Stimulated activated naive CD8-positive, alpha-beta T cell treated with anti-CD3 and anti-CD28 coated beads, Interleukin-15, Interleukin-2, amounts not matched to agents 100 ng/mL and 50 ng/mL, for 24 hours (primary cell): Measurements from ENCODE around the gene CENPVL3.
"Not testable (repeated sequence)": the region's sequence is repeated elsewhere in the genome, so short reads cannot be mapped to it uniquely, and the experiment has no call there.

ENCODE experiments used
- H3K27ac Mint-ChIP-seq: one replicate; pipeline ENCODE4 v1.8.0; 2021; ENCODE audit warnings: mild to moderate bottlenecking, mixed read lengths
- H3K27me3 Mint-ChIP-seq: one replicate; pipeline ENCODE4 v1.8.0; 2021; ENCODE audit warnings: mixed read lengths
- H3K36me3 Mint-ChIP-seq: one replicate; pipeline ENCODE4 v1.8.0; 2021; ENCODE audit warnings: low read depth, mixed read lengths
- H3K4me1 Mint-ChIP-seq: one replicate; pipeline ENCODE4 v1.8.0; 2021; ENCODE audit warnings: low read depth, mixed read lengths
- H3K4me3 Mint-ChIP-seq: one replicate; pipeline ENCODE4 v1.8.0; 2021; ENCODE audit warnings: mild to moderate bottlenecking, mixed read lengths
- H3K9me3 Mint-ChIP-seq: one replicate; pipeline ENCODE4 v1.8.0; 2021; ENCODE audit warnings: mixed read lengths

CENPVL3 gene

DNA sequence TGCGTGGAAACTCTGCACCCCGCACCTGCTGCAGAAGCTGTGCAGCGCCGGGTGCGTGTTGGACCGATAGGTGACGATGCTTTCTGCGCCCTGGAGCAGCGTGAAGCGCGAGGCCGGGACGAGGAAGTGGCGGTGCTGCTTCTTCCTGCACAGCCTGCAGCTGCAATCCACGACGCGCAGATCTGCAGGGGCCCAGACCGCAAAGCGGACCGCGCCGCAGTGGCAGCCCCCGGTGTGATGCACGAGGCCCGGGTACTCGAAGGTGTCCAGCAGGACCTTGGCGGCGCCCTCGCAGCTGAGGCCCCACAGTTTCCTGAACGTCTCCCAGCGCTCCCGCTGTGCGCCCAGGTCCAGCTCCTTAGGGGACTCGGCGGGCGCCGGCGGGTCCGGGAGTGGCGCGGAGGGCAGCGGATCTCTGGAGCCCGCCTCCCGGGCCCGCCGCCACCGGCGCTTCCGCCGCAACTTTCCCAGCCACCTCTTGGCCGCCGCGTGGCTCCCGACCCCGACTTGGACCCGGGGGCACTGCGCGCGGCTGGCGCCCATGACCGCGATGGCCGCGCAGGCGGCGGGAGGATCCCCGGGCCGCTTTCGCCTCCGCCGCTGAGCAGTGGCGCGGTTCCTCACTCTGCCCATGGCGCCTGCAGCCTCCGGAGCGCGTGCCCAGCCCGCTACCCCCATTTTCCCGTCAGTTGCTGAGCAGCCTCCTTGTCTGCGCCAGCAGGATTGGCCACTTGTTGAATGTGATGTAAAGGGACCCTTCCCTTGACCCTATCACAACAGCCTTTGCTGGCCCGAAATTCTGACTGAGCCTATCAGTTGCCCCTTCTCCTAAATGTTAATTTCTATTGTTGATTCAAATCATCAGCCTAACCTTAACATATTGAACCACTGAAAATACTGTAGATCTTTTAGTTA, at the start of gene CENPVL3:
CENPVL3 (minus strand) TSS at position 672 of the 915 bp plus-strand sequence; CDS start at position 633, 39 bp downstream.
- not testable (repeated sequence) for H3K9me3 Mint-ChIP-seq, H3K4me1 Mint-ChIP-seq, H3K36me3 Mint-ChIP-seq, H3K27ac Mint-ChIP-seq
- peak within 1 kb of the TSS; percentile 67 for H3K4me3 Mint-ChIP-seq
- H3K27me3 Mint-ChIP-seq, result peaks cover 43% of the 10 kb centered on the region

DNA sequence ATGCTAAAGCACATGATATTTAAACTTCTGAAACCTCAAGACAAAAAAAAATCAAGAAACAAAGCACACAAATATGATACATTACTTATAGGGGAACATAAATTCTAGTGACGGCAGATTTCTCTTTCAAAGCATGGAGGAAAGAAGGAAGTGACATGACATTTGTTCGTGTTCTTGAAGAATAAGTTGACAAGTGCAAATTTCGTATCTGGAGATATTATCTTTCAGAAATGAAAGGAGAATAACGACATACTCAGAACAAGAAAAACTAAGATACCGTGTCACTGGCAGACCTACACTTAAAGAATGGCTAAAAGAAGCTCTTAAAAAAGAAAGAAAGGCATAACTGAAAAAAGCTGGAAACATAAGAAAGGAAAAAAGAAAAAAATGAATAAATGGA, 47.3 kb upstream of the CENPVL3 start:
- no peak overlapping the region for H3K4me3 Mint-ChIP-seq
- no peaks in the 10 kb centered on the region for H3K9me3 Mint-ChIP-seq
- H3K4me1 Mint-ChIP-seq, result peaks cover 5% of the 10 kb centered on the region
- no peak overlapping the region for H3K27ac Mint-ChIP-seq
- no peaks in the 10 kb centered on the region for H3K36me3 Mint-ChIP-seq
- H3K27me3 Mint-ChIP-seq, result peaks cover 10% of the 10 kb centered on the region

DNA sequence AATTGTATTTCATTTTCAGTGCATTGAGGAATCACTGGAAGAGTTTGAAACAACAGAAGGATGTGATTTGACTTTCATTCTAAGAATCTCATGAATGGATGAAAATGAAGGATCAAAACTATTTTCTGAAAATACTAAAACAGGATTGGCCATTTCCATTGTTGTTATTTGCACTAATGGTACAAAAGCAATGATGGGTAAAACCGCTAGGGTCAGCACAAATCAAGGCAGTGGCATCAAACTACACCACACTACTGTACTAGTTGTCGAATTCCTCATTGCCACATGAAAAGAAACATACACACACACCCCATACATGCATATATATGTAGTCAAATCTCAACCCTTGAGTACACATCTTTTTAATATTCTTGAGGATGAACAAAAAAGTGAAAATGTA, 24.7 kb upstream of the CENPVL3 start:
- H3K36me3 Mint-ChIP-seq, result no peaks in the 10 kb centered on the region
- peaks cover 15% of the 10 kb centered on the region for H3K27me3 Mint-ChIP-seq
- no peak overlapping the region for H3K27ac Mint-ChIP-seq
- H3K4me3 Mint-ChIP-seq, result no peak overlapping the region
- no peaks in the 10 kb centered on the region for H3K9me3 Mint-ChIP-seq
- no peaks in the 10 kb centered on the region for H3K4me1 Mint-ChIP-seq

DNA sequence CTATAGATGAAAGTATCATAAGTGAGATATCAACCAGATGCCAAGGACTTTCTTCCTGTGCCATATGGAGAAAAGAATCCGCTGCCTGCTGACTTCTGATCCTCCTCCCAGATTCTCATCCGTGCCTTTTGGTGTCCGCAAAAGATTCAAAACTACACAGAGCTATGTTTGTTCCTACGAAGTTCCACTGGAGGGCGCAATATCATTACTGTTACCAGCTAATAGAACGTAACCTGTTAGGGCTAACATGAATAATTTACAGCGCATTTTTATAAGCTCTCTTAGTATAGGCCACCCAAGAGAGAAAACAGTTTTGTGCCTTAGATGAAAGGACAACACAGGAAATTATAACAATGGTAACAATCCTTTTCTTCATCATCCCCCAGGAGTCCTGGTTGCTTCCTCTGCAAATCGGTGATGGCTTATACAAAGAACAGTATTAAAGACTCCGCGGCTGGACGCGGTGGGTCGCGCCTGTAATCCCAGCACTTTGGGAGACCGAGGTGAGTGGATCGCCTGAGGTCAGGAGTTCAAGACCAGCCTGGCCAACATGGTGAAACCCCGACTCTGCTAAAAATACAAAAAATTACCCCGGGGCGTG, 22.8 kb upstream of the CENPVL3 start:
- no peaks in the 10 kb centered on the region for H3K9me3 Mint-ChIP-seq
- H3K27me3 Mint-ChIP-seq, result peaks cover 16% of the 10 kb centered on the region
- H3K4me1 Mint-ChIP-seq, result no peaks in the 10 kb centered on the region
- no peak overlapping the region for H3K4me3 Mint-ChIP-seq
- H3K36me3 Mint-ChIP-seq, result no peaks in the 10 kb centered on the region
- H3K27ac Mint-ChIP-seq, result no peak overlapping the region

DNA sequence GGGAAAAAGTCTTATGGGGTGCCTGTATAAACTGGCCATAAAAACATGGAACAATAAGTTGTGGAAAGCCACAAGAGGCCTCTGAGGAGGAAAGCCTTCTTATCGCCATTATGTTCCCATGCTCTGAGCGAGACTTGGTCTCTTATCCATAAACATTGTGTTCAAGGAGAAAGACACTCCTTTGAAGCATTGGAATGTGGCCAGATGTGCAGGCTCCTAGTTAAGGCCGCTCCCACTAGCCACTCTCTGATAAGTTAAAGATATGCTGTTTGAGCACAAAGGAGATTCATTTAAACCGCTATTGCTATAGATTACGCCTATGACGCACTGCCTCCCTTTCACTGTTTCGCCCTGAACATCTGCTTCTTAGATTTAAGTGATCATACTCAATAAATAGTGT, 17.8 kb upstream of the CENPVL3 start:
- H3K27ac Mint-ChIP-seq, H3K4me1 Mint-ChIP-seq, H3K36me3 Mint-ChIP-seq, H3K4me3 Mint-ChIP-seq, H3K9me3 Mint-ChIP-seq: not testable (repeated sequence)
- H3K27me3 Mint-ChIP-seq, result peaks cover 12% of the 10 kb centered on the region

DNA sequence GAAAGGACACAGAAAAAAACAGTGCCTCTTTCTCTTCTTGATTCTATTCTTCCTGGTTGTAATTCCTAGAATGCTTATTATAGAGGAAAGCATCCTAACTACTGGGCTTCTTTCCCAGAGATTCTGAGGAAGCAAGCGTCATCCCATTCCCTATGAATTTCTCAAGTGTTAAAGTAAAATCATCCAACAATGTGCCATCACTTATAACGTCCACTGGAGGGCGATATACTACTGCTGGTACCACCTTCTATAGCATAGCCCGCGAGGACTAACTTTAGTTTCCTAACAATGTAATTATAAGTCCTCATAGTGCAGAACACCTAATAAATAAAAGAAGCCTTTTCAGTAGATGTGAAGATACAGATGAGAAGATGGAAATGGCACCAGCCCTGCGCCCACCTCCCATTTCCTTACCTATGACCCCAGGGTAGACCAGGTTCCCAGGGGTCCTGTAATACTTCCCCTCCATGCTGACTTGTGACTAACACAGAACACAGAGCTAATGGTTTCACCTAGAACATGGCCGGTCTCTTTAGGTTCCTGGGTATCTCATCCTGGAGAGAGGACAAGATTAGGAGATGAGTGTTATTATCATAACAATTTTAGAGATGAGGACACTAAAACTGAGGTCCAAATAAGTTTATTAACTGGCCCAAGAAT, 4.2 kb downstream of the CENPVL3 start:
- Mint-ChIP-seq H3K27ac (no peak overlapping the region), H3K4me3 (no peak overlapping the region), H3K9me3 (no peaks in the 10 kb centered on the region)

DNA sequence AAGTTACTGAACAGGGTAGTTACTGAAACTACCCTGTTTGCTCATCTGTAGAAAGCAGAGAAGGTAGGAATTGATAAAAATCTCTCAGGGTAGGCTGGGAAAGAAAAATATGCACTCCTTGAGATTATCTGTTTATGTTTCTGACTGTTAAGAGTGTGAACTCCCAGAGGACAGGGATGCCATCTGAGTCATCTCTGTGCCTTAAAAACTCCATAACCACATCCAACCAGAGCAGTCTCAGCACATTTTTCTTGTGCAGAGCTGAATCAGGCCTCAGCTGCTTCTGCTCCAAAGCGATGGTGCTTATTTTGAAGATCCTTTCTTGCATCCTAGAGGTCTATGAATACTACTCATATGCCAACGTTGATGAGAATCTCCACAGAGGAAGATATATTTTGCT, 9.9 kb downstream of the CENPVL3 start:
- H3K27me3 Mint-ChIP-seq, result peaks cover 8% of the 10 kb centered on the region
- H3K27ac Mint-ChIP-seq, result no peak overlapping the region
- peaks cover 11% of the 10 kb centered on the region for H3K4me1 Mint-ChIP-seq
- H3K4me3 Mint-ChIP-seq, result no peak overlapping the region
- H3K36me3 Mint-ChIP-seq, result no peaks in the 10 kb centered on the region
- no peaks in the 10 kb centered on the region for H3K9me3 Mint-ChIP-seq

More for the DNA sequence above, 4.2 kb downstream of the CENPVL3 start:
- Mint-ChIP-seq H3K27me3 (peaks cover 30% of the 10 kb centered on the region), H3K4me1 (peaks cover 8% of the 10 kb centered on the region), H3K36me3 (no peaks in the 10 kb centered on the region)

DNA sequence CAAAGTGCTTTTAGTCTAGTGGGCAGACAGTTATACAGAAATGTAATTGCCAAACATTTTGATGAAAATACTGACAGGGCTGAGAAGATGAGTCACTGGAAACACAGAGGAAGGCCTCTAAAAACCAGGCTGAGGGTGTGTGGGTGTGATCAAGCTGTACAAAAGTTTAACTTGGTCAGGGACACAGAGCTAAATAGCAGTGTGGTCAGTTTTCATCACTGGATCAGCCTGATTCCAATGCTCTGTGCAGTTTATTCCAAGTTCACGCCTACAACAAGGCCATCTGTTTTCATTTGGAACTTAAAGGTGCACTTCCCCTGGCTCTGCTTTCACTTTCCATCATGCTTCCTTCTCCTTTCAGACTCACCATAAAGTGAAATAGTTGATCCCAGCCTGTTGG, 10.6 kb downstream of the CENPVL3 start:
- peaks cover 11% of the 10 kb centered on the region for H3K4me1 Mint-ChIP-seq
- no peak overlapping the region for H3K27ac Mint-ChIP-seq
- no peaks in the 10 kb centered on the region for H3K9me3 Mint-ChIP-seq
- H3K4me3 Mint-ChIP-seq, result no peak overlapping the region
- H3K27me3 Mint-ChIP-seq, result peaks cover 6% of the 10 kb centered on the region
- no peaks in the 10 kb centered on the region for H3K36me3 Mint-ChIP-seq

DNA sequence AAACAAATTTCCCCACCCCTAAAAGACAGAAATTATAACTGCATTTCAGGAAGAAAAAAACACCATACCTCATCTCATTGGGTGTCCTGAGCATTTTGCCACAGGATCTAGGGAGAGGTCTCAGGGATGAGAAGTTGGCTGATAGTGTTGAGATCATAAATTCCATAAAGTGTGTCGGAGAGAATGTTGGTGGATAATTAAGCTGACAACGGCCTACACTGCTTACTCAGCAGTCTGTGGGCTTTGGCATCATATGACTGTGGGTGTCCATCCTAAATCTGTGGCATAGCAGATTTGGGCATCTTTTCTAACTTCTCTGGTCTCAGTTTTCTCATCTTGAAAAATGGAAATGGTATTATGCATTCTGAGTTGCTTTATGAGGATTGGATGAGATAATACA, 12.3 kb downstream of the CENPVL3 start:
- no peaks in the 10 kb centered on the region for H3K9me3 Mint-ChIP-seq
- no peaks in the 10 kb centered on the region for H3K27me3 Mint-ChIP-seq
- H3K27ac Mint-ChIP-seq, result no peak overlapping the region
- peaks cover 11% of the 10 kb centered on the region for H3K4me1 Mint-ChIP-seq
- H3K4me3 Mint-ChIP-seq, result no peak overlapping the region
- no peaks in the 10 kb centered on the region for H3K36me3 Mint-ChIP-seq

DNA sequence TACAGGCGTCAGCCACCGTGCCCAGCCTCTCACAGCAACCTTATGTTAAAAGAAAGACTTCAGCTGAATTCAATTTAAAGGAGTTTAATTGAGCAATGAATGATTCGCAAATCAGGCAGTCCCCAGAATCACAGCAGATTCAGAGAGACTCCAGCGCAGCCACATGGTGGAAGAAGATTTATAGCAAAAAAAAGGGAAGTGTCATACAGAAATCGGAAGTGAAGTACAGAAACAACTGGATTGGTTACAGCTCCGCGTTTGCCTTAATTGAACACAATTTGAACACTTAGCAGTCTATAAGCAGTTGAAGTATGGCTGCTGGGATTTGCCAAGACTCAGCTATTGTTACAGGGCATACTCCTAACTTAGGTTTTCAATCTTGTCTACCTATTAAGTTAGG, 19.8 kb downstream of the CENPVL3 start:
- H3K4me3 Mint-ChIP-seq, result no peak overlapping the region
- H3K36me3 Mint-ChIP-seq, result no peaks in the 10 kb centered on the region
- H3K4me1 Mint-ChIP-seq, result no peaks in the 10 kb centered on the region
- no peaks in the 10 kb centered on the region for H3K9me3 Mint-ChIP-seq
- H3K27ac Mint-ChIP-seq, result no peak overlapping the region
- H3K27me3 Mint-ChIP-seq, result peaks cover 21% of the 10 kb centered on the region

DNA sequence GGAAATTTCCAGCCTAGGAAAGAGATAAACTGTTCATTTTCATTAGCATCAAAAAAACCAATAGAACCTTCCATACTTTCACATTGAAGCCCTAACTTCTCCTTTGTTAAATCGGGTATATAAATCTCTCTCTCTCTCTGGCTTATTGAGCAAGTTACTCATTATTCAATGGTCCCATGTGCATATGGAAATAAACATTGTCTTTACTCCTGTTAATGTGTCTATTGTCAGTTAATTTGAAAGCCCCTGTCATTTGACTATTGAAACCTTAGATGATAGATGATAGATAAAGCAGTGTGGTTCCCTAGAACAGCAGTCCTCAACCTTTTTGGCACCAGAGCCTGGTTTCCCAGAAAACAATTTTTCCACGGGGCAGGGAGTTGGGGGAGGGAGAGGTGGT, 46.8 kb downstream of the CENPVL3 start:
- no peaks in the 10 kb centered on the region for H3K36me3 Mint-ChIP-seq
- no peak overlapping the region for H3K27ac Mint-ChIP-seq
- H3K4me1 Mint-ChIP-seq, result no peaks in the 10 kb centered on the region
- H3K9me3 Mint-ChIP-seq, result no peaks in the 10 kb centered on the region
- peaks cover 1% of the 10 kb centered on the region for H3K27me3 Mint-ChIP-seq
- no peak overlapping the region for H3K4me3 Mint-ChIP-seq

DNA sequence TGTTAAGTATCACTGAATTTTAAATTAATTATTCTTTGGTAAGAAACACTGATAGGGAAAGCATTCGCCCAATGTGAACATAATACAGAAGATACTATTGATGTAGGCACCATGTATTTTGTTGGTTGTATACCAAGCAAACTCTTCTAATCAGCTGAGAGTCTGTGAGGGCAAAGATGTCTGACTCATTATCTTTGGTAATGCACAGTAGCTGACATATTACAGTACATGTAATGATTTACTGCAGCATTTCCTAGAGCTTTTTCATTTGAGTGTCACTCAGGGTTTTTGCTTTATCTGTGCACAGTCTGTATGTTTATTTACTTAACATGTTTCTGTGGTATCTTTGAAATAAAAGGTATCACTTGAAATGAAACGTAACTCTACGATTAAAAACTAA, 49.2 kb downstream of the CENPVL3 start:
- H3K4me3 Mint-ChIP-seq, result no peak overlapping the region
- no peaks in the 10 kb centered on the region for H3K4me1 Mint-ChIP-seq
- H3K27me3 Mint-ChIP-seq, result no peaks in the 10 kb centered on the region
- no peaks in the 10 kb centered on the region for H3K36me3 Mint-ChIP-seq
- H3K27ac Mint-ChIP-seq, result no peak overlapping the region
- no peaks in the 10 kb centered on the region for H3K9me3 Mint-ChIP-seq

DNA sequence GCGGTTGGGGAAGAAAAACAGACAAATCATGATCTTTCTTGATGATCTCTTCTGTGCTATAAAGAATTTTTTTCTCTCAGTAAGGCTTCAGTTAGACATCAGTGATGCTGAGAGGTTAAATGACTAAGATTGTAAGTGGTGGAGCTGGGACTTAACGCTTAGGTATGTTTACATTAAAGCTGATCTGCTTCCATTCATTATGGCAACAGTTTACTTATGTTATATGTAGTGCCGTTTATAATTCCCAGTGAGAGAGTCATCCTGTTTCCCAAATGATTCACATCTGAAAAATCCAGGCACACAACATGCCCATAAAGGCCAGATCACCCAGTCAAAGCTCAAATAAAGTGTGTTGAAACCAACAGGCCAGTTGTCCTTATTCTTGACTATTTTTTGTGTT, 50.1 kb downstream of the CENPVL3 start:
- no peaks in the 10 kb centered on the region for H3K27me3 Mint-ChIP-seq

More for the DNA sequence above, 50.1 kb downstream of the CENPVL3 start:
- Mint-ChIP-seq H3K36me3 (no peaks in the 10 kb centered on the region), H3K27ac (no peak overlapping the region), H3K9me3 (no peaks in the 10 kb centered on the region), H3K4me3 (no peak overlapping the region), H3K4me1 (no peaks in the 10 kb centered on the region)
